ENCODE results near the gene COMMD10.

GRCh38 chr5:116292321-116292720 is 207.5 kb downstream of the COMMD10 start:
- no peak for TF ChIP-seq CTCF (IDR thresholded peaks at IDR 0.05; ENCODE audit: low read depth, low read length)
- TF ChIP-seq POLR2A (IDR thresholded peaks at IDR 0.05; ENCODE audit: extremely low read depth, insufficient read length): no peak
- no peak for TF ChIP-seq MYC (IDR thresholded peaks at IDR 0.05; ENCODE audit: low read depth, low read length)
- TF ChIP-seq, protein P1, sequence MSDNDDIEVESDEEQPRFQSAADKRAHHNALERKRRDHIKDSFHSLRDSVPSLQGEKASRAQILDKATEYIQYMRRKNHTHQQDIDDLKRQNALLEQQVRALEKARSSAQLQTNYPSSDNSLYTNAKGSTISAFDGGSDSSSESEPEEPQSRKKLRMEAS (IDR thresholded peaks at IDR 0.05; ENCODE audit: low read depth, low read length): no peak
